ENCODE measurements around the gene CDH18.

Gene CDH18, protein sequence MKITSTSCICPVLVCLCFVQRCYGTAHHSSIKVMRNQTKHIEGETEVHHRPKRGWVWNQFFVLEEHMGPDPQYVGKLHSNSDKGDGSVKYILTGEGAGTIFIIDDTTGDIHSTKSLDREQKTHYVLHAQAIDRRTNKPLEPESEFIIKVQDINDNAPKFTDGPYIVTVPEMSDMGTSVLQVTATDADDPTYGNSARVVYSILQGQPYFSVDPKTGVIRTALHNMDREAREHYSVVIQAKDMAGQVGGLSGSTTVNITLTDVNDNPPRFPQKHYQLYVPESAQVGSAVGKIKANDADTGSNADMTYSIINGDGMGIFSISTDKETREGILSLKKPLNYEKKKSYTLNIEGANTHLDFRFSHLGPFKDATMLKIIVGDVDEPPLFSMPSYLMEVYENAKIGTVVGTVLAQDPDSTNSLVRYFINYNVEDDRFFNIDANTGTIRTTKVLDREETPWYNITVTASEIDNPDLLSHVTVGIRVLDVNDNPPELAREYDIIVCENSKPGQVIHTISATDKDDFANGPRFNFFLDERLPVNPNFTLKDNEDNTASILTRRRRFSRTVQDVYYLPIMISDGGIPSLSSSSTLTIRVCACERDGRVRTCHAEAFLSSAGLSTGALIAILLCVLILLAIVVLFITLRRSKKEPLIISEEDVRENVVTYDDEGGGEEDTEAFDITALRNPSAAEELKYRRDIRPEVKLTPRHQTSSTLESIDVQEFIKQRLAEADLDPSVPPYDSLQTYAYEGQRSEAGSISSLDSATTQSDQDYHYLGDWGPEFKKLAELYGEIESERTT

GRCh38 chr5:19987612-19988361, at the start of gene CDH18:
Gene CDH18 (minus strand): TSS chr5:19988200. CDS start chr5:19838986, 149,214 bp downstream.
- in situ Hi-C loops (cut with MboI; ENCODE audit: low sequenced_read_pairs) = no loop called here

- in situ Hi-C loops (cut with MboI; ENCODE audit: low sequenced_read_pairs) = no loop called here
Measured at GRCh38 chr5:20034717-20035116, 46.7 kb upstream of the CDH18 start.

DNA sequence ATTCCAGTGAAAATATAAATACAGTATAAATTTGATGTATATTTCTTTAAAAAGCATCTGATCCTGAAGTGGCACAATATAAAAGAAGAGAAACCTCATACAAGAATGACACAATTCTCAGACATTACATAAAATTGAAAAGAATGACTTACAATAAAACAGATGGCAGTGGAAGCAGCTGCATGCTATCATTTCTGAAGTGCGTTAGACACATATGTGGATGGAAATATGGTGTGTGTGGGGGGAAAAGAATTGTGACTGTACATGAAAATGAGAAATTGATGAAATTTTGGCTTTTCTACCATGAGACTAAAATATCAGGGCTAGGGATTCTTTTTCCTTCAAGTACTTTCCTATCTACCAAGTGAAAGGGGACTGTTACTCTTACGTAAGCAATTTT, 45.9 kb upstream of the CDH18 start:
- in situ Hi-C loops (cut with MboI; ENCODE audit: low sequenced_read_pairs) = no loop called here

DNA sequence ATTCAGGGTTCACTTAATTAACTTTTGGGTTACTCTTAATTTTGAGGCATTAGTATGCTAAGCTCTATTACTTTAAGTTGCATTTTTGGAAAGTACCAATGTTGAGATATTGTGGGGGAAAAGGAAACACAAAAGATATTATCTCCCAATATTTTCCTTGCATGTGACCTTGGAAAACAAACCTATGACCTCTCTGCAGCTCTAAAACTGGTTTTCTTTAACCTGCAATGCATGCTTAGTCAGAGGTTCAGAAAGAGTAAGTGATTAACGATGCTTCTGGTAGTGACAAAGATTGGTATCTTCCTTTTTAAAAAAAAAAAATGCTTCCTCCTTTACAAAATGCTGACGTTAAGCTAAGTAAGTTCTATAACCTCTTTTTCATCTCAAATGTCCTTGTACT, 44.9 kb upstream of the CDH18 start:
- in situ Hi-C loops (cut with MboI; ENCODE audit: low sequenced_read_pairs) = no loop called here

GRCh38 chr5:20030125-20030524, 42.1 kb upstream of the CDH18 start:
- in situ Hi-C loops (cut with MboI; ENCODE audit: low sequenced_read_pairs) = no loop called here

DNA sequence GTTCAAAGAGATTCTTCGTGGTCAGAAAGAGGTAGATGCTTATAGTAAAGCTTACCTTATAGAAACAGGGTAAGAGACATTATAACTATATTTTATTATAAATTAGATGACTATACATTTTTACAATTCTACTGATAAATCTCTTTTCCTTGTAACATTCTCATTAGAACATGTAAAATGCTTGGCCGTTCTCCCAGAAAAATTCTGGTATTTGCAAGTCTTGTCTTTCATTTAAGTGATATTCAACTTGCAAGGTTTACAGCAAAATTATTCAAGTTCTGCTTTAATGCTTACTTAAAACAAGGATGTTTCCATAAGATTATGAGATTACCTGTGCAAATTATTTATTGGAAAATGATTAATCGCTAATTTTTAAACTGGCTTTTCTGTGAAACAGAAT, 41.3 kb upstream of the CDH18 start:
- in situ Hi-C loops (cut with MboI; ENCODE audit: low sequenced_read_pairs) = no loop called here

DNA sequence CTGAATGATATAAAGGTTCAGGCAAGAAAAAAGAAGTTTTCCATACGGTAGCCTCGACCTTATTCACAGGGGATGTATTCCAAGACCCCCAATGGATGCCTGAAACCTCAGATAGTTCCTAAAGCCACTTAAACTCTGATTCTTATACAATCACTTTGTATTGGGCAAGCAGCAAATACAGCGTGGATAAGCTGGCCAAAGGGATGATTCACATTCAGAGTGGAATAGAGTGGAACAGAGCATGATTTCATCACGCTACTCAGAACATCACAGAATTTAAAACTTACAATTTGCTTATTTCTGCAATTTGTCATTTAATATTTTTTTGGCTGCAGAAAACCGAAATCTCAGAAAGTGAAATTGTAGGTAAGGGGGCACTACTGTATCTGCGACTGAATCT, 40.5 kb upstream of the CDH18 start:
- in situ Hi-C loops (cut with MboI; ENCODE audit: low sequenced_read_pairs) = no loop called here

DNA sequence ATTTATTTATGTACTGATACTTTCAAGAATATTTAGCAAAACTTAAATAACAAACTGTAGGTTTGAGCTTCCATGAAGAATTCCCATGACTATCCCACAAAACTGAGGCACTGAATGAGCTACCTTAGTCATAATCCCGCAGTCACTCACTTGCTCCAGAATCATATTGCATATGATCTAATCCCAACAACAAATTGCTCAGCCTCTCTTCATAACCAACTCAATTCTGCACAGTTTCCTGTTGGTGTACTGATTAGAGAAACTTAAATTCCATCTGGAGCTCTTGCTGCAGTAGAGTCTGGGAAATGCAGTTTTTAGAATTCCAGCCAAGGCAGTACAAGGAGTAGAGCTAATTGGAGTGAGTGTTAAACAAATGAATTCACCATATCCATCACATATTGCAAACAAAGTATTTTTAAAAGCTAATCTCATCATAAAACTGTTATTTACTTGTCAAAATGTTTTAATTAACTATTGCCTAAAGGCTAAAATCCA, 35.7 kb upstream of the CDH18 start:
- in situ Hi-C loops (cut with MboI; ENCODE audit: low sequenced_read_pairs) = no loop called here

DNA sequence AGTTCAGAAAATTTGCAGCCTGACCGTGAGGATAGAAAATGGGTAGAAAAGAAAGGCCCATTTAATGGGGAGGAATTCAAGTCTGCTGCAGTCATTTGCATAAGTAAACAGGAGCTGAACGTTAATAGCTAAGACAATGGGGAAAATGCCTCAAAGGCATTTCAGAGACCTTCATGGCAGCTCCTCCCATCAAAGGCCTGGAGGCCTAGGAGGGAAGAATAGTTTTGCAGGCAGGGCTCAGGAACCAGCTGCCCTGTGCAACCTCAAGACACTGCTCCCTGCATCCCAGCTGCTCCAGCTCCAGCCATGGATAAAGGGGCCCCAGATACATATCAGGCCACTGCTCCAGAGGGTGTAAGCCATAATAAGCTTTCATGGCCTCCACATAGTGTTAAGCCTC, 32.2 kb upstream of the CDH18 start:
- in situ Hi-C loops (cut with MboI; ENCODE audit: low sequenced_read_pairs) = no loop called here

GRCh38 chr5:20017021-20017420, 29.0 kb upstream of the CDH18 start:
- in situ Hi-C loops (cut with MboI; ENCODE audit: low sequenced_read_pairs) = no loop called here

DNA sequence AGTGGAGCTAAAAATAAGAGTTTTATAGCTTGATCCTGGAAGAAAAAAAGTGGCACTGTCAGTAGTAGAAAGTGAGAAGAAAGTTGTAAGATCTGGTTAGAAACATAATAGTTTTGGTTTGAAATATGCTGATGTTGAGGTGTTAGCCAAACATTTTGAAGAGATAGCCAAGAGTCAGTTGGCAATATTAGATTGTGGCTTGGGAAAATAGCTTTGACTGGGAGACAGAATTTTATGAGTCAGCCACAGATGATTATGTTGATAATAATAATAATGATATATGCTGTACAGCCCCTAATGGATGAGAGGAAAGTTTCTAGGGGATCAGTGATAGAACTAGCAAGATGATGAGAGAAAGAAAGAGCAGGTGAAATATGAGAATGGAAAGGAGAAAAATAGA, 12.4 kb upstream of the CDH18 start:
- in situ Hi-C loops (cut with MboI; ENCODE audit: low sequenced_read_pairs) = no loop called here

DNA sequence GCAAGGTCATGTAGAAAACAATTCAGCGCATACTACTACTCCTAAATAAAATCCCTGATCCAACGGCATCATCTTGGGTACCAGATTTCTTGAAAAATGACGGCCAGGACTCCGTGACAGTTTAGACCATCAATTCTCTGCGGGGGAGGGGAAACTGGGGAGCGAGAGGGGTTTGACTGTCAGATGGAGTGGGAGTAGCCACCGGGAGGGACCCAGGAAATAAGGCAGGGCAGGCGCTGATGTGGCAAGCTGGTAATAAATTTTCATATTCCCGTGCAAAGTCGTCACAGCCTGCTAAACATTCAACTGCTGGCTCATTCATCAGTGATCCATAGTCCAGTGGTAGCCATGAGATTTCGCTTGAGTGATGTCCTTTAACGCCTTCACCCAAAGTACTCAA, 457 bp upstream of the CDH18 start:
- in situ Hi-C loops (cut with MboI; ENCODE audit: low sequenced_read_pairs) = no loop called here

DNA sequence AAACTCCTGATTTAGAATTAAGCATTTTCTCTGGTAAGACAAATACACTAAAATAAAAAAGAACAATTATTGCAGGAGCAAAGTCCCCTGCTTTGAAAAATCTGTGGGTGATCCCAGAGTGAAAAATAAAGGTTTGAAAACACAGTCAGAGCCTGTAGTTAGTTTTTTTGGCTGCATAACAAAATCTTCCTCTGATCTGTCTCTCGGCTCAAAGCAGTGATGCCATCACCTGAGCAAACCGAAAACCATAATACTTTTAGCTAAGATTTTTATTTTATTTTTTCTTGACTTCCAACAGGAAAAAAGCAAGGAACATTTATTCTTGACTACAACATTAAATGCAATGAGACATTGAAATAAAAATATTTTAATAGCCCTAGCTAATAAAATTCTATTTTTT, 1.2 kb downstream of the CDH18 start:
- in situ Hi-C loops (cut with MboI; ENCODE audit: low sequenced_read_pairs) = no loop called here

- in situ Hi-C loops (cut with MboI; ENCODE audit: low sequenced_read_pairs) = no loop called here
Measured at GRCh38 chr5:19986031-19986619, 1.9 kb downstream of the CDH18 start.

DNA sequence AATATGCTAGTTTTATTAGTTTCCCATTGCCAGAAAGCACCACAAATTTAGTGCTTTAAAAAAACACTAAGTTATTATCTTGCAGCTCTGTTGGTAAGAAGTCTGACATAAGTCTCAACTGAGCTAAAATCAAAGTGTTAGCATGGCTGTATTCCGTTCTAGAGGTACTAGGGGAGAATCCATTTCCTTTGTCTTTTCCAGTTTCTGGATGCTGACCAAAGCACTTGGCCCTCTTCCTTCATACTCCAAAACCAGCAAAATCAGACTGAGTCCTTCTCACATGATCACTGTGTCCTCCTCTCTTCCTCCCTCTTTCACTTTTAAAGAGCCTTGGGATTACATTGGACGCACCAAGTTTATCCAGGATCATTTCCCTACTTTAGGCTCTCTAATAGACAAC, 9.5 kb downstream of the CDH18 start:
- in situ Hi-C loops (cut with MboI; ENCODE audit: low sequenced_read_pairs) = no loop called here

DNA sequence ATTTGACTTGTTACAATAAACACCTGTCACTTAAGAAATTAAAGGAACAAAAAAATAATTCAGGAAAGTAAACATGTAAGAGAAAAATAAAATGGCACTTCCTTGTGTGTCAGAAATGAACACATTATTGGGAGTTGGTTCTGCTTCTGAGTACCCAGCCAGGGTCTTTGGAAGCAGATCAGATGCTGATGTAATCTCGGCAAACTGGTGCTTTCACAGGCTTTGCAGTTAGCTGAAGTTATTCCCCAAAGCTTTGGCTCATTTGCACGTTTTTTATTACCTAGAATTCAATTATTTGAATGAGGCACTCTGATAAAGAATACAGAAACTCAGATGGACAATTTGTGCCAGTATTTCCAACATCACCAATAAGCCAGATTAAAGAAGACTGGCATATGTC, 10.9 kb downstream of the CDH18 start:
- in situ Hi-C loops (cut with MboI; ENCODE audit: low sequenced_read_pairs) = no loop called here

GRCh38 chr5:19975795-19976194, 12.2 kb downstream of the CDH18 start:
- in situ Hi-C loops (cut with MboI; ENCODE audit: low sequenced_read_pairs) = no loop called here

- in situ Hi-C loops (cut with MboI; ENCODE audit: low sequenced_read_pairs) = no loop called here
Measured at GRCh38 chr5:19960451-19960850, 27.5 kb downstream of the CDH18 start.

GRCh38 chr5:19959830-19960384, 28.1 kb downstream of the CDH18 start:
- in situ Hi-C loops (cut with MboI; ENCODE audit: low sequenced_read_pairs) = no loop called here

- in situ Hi-C loops (cut with MboI; ENCODE audit: low sequenced_read_pairs) = no loop called here
Measured at GRCh38 chr5:19950897-19951296, 37.1 kb downstream of the CDH18 start.

GRCh38 chr5:19940192-19940591, 47.8 kb downstream of the CDH18 start:
- in situ Hi-C loops (cut with MboI; ENCODE audit: low sequenced_read_pairs) = no loop called here

All from HL-60/S4 (cell line).